NCI-H187 (cell line): ENCODE measurements around the gene PTPRN2.

ENCODE experiments used
- DNase-seq, 2 experiments: peaks; one replicate each; lab custom pipeline; 2025; lab: John Stamatoyannopoulos, UW

PTPRN2 gene

DNA sequence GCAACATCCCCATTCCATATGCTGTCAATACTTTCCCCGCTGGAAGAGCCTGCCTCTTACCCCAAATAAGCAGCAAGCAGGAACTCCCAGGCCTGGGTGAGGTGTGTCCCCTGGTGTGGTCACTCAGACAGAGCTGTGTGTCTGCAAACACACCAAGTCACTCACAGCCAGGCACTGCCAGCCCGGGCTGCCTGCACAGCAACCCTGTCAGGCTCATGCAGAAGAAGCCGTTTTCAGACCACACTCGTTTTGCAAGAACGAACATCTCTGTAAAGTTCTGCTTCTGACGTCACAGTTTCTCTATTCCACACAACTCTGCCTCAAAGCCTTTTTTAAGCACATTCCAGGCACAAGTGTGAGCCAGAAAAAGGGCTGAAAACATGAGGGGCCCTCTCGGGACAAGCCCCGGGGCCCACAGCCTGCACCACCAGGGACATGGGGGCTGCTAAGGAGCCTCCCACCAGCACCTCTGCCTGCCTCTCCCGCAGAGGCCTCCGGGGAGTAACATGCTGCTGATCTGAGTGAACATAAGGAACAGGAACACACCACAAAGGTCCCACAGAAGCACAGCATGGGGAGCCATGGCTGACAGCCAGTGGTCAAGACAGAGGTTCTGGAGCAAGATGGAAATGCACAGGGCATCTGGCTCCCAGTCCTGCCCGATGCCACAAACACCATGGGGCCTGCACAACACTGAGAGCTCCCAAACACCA, 11.4 kb downstream of the PTPRN2 start:
- no peak for DNase-seq

DNA sequence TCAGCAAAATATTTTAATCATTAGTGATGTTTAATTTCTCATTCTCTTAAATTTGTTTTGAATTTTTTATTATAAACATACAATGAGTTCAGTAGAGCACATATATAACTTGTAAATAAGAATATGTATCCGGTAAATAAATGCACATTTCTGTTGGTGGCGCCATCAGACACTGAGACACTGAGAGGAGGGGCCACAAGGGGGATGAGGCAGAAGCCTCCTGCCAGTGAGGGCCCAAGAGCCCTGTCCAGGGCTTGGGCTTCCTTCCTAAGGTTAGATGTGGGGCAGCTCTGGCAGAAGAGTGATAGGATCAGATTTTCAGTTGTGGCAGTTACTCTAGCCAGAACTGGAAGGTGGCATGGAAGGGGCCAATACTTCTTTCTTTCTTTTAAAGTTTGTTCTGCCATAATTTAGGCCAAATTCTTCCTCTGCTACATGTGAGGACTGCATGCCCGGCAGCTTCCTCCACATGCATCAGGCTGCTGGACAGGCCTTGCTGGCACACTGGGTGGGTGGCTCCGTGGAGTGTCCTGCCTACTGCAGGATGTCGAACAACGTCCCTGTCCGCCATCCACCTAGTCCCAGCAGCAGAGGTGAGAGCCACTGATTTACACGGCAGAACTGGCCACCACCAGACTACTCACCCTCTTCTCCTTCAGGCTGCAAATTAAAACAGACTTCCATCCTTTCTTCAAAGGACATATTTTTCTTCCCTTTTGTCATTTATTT, 13.2 kb downstream of the PTPRN2 start:
- DNase-seq, result no peak

DNA sequence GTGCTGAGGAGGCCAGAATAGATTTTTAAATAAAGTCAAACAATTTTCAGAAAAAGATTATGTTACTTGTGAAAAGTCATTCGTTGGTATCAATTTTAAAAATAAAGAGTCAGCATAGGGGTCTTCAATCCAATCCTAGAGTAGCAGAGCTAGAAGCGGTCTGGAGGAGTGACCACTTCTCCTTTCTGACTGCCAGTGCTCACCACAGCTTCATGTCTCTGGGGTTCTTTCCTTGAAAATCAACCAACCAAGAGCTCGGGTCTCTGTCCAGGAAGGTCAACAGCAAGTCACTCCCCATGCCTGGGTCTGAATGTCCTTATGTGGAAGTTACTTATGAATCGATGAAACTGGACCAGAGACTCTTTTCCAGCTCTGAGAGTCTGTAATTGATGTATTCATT, 14.3 kb downstream of the PTPRN2 start:
- DNase-seq, result no peak

DNA sequence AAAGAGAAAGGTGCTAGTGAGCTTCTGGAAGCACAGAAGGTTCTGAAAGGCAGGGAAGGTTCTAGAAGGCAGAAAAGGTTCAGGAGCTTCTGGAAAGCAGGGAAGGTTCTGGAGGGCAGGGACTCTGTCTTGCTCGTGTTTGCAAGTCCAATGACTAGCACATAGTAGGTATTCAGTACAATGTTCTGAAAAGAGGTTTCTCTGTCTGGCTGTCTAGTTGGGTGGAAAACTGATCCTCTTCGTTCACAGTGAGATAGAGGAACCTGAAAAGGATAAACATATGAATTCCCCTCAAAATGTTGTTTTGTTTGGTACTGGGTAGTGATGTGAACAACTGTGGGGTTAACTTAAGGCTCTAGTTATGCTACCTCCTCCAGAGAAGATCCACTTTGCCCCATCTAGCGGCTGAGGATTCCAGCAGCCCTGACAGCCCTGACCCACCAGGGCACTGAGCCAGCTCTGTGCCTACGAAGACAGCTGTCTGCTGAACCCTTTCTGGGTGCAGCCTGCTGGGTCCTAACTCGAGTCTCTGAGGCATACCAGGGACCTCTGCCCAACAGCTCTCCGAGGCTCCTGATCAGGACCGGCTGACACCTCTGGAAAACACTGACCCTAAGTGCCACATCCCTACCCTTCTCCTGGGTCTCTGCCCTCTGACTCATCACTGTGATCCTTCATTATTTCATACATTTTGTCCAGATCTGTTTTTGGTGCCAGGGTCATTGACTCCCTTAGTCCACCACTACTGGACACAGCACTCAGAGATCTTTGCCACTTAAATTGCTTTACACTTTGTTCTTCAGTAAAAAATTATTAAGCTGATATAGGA, 15.4 kb downstream of the PTPRN2 start:
- no peak for DNase-seq

DNA sequence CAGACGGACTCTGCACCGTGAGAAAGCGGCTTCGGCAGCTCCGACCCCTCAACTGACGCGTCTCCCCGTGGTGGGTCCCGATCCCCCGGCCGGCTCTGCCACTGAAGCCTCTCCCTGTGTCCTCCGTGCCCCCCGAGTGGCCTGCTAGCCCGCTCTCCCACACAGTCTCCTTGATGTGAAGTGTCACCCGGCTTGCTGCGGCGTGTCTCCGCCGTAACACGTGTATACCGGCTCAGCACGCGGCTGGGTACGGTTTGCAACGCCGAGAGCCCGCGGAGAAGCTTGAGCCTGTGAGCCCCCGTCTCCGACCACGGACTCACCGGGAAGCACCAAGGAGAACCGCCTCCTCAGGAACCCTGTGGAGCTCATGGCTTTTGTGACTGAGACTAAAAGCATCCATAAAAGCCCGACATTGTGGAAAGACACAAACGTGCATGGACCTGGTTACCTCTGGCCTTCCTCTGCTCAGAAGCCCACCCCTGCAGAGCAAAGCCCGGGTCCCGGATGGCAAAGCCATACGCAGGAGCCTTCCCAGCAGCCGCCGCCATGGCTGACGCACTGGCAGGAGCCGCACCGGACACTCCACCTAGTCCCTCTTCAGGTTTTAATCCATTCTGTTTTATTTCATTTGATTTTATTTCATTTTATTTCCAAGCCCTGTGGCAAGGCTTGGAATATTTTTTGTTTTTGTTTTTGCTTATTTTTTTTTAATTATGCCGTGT, 17.0 kb downstream of the PTPRN2 start:
- DNase-seq, result no peak

DNA sequence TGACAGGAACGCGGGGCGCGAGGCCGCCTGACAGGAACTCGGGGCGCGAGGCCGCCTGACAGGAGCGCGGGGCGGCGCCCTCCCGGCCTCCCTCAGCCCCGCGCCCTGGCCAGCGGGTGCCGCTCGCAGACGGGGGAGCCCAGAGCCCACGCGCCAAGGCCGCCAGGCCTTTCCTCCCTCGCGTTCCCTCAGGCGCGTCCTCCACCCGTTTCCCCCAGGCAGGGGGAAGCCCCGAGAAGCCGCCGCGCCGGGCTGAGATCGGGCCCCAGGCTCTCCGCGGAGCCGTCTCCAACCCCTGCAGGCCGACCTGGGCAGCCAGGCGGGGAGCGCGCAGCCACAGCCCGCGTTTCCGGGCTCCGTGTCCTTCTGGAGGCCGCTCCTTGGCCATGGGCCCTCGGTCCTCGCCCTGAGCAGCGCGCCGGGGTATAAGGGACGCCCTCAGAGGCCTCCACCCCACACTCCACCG, 17.7 kb downstream of the PTPRN2 start:
- no peak for DNase-seq

DNA sequence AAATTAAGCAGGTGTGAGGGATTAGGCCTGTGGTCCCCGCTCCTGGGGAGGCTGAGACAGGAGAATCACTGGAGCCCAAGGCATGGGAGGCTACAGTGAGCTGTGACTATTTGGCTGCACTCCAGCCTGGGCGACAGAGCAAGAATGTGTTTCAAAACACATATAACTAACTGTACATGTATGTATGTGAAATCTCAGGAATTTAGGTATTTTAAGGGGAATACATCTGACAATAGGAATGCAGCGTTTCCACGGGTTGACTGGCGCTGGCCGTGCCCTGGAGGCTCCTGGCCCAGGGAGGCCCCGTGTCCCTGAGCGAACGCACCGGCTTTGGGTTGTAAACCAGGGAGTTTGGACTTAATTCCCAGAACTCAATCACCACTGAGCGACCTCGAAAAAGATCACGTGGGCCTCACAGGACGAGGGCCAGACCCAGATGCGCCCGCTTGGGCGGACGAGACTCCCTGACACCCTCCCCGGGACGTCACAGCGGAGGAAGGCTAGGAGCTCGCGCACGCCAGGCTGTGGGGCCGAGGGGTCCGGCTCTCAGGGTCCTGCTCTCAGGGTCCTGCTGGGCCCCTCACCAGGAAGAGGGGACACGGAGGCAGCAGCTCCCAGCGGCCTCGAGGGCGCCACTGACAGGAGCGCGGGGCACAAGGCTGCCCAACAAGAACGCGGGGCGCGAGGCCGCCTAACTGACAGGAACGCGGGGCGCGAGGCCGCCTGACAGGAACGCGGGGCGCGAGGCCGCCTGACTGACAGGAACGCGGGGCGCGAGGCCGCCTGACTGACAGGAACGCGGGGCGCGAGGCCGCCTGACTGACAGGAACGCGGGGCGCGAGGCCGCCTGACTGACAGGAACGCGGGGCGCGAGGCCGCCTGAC, 18.4 kb downstream of the PTPRN2 start:
- DNase-seq, result no peak

DNA sequence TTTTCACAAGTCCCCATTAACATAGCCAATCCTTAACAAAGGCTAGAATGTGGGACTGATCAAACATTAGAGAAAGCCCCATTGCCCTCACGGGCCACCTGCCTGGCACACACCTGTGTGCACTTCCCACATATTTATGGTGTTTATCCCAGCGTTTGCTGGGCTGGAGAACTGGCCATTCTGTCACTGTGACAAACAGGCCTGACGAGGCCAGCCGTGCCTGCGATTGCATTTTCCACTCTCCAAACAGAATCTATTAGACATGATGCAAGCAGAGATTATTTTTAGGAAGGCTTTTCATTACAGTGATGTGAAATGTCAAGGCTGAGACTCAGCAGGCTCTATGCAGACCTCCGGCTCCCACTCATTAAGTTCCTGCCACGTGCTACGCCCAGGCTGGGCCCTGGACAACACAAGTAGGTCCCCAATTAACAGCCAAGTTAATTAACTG, 20.4 kb downstream of the PTPRN2 start:
- no peak for DNase-seq

DNA sequence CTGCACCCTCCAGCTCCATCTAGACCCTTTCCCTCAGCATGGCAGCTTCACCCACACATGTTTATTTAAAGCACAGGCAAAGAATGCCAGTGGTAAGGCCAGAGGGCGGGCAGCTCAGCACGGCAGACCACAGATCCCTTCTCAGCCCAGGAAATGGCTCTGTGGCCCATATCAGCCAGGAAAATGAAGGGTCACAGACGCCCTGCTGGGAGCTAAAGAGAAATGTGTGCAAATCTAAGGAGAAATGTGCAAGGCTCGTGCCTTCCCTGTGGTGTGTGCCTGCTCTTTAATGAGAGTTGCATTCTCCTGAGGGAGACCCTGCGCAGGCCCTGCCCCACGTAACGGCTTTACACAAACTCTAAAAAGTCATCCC, 23.0 kb downstream of the PTPRN2 start:
- no peak for DNase-seq

DNA sequence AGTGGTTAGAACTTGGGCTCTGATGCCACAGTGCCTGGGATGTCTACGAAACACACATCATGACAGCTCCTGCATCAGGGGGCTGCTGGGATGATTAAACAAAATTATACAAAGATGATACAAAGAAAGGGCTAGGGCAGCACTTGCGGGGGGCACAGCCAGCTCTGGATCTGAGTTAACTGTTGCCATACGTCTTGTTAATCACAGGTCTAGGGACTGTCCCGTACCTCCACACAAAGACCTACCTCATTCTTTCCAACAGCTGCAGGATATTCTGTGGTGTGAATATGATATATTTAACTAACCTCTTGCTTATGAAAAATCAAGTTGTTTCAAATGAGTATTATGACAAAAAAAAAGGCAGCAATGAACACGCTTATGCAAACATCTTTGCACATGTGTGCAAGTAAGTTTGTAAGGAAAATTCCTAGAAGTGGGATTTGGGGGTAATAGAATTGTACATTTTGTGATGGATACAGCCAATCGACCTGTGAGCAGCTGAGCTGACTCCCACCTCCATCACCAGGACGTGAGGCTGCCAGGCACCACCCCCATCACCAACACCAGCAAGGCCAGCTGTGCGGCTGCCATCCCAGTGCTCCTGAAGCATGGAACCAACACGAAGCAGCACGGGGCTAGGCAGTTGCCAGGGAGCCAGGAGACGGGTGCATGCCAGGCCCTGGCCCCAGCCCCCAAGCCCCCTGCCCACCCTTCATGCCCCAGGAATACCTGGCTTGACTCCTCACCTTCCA, 23.5 kb downstream of the PTPRN2 start:
- no peak for DNase-seq

DNA sequence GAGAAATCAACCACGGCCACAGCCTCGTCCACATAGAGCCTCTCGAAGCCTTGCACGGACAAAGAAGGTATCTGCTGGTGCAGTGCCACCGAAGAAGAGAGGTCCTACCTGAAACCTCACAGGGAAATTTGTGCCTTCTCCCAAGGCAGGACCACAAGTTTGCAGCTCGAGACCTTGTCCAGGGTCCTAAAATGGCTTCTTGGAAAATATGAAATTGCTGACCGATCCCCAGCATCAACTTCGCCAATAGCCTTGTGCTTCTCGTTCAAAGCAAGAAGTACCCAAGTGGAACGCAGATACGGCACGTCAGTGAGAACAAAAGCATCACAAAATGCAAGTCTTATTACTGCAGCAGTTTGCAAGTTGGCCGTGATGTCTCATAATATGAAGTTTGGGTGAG, 24.6 kb downstream of the PTPRN2 start:
- DNase-seq, result no peak

DNA sequence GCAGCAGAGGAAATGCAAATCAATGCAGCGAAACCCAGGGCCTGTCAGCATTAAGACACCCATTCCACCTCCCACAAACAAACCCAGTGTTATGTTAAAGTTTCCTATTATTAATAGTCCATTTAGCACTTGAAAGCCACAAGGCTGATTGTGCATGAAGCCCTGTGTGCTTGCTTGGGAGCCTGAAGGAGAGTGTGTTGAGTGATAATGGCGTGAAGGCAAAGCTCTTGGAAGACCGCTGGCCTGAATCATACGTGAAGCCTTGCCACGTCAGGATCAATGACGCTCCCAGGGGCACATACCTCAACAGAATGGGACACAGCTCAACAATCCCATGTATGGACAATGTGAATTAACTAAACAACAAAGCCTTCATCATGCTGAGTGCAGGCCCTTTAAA, 25.1 kb downstream of the PTPRN2 start:
- no peak for DNase-seq

DNA sequence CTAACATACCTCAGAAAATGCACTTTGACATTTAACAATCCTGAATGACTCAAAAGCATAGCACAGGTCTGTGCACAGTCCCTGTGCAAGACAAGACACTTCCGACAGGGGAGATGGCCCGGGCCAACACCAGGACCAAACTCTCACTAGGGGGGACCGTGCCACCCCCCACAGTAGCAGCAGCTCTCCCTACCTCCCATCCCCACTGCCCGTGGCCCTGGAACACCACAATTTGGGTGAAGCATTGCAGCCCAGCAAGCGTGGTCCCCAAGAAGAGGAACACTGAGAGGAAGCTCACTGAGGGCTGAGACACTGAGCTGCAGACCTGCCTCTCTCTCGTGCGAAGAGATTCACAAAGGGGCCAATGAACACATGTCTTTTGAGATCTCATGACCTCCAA, 26.0 kb downstream of the PTPRN2 start:
- DNase-seq, result no peak

DNA sequence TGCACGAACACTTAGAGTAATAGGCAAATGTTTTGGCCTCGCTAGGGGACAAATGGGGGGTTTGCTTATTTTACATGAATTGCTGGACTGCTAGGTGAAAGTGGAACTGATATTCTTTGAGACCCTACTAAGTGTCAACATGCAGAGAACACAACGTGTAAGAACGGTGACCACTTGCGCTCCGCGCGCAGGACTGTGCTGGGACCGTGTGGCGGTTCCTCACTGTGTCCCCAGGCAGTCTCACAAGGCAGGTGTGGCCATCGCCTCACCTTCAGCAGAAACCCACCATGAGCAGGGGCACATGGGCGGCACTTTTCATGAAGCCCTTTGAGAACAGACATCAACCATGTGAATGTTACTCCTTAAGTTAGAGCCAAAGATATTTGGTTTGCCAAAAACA, 27.2 kb downstream of the PTPRN2 start:
- DNase-seq, result no peak

DNA sequence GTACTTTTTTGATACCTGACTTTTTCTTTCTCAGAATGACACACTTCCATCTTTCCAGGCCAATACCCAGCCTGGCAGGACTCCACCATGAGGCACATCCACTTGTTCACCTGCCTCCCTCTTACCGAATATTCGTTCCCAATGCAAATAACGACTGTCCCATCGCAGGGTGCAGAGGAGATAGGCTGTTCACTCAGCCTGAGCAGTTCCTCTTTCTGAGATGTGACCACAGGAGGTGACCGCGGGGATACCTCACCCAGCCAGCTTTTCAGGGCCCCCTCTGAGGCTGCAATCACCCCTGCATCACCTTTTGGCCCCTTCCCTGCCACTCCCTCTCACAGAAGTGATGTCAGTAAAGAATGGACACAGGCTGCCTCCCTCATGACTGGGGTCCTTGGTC, 28.3 kb downstream of the PTPRN2 start:
- no peak for DNase-seq

DNA sequence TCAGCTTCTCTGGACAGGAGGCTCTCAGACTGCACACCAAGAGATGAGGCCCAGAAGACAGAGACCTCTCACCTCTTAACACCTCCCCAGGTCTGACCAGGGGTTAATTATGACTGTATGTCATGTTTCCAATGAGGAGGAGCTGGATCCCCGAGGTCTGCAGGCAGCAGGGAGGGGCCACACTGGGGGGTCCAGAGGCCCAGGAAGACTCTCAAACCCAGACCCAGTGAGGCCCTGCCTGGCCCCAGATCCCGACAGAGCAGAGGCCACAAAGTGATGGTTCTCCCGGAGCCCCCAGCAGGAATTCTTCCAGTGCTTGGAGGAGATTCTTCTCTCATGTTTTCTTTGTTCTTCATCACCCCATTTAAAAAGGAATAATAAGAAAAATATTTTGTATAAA, 28.8 kb downstream of the PTPRN2 start:
- DNase-seq, result no peak

DNA sequence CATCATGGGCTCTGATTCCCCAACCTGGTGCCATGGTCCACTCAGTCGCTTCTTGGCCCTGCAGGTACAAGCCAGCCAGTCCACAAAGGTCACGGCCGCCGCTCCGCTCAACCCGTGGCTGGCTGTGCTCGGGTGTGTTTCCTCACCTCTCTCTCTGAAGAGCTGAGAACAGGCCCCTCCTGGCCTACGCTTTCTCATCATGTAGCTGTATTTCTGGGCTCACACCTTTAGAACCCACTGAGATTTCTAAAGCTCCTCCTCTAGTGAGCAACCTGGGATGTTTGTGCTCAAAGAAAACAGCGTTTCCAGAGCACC, 30.2 kb downstream of the PTPRN2 start:
- DNase-seq, result no peak

DNA sequence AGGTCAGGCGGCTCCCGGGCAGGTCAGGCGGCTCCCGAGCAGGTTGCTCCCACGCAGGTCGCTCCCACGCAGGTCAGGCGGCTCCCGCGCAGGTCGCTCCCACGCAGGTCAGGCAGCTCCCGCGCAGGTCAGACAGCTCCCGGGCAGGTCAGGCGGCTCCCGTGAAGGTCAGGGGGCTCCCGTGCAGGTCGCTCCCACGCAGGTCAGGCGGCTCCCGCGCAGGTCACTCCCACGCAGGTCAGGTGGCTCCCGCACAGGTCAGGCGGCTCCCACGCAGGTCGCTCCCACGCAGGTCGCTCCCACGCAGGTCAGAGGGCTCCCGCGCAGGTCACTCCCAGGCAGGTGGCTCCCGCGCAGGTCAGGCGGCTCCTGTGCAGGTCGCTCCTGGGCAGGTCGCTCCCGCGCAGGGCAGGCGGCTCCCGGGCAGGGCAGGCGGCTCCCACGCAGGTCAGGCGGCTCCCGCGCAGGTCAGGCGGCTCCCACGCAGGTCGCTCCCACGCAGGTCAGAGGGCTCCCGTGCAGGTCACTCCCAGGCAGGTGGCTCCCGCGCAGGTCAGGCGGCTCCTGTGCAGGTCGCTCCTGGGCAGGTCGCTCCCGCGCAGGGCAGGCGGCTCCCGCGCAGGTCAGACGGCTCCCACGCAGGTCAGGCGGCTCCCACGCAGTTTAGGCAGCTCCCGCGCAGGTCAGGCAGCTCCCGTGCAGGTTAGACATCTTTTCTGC, 30.7 kb downstream of the PTPRN2 start:
- DNase-seq, result no peak

DNA sequence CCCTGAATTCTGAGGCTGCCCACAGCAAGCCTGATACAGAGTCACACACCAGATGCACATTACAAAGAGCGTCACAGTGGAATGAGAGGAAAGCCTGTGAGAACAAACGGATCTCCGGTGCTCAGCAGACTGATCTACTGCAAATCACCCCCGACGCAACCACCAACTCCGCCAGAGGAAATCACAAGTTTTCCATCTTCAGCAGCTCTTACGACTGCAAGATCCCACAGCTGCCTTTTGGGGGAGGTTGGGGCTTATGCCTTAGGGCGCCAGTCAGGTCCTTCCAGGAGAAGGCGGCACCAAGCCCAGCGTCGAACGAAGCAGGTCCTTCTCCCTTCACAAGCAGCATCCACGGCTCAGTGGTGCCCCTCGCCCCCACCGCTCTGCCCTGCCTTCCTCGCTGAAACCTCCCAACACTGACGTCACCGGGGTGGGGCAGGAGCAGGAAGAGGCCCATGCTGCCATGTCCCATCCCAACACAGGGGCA, 32.5 kb downstream of the PTPRN2 start:
- DNase-seq, result no peak
